ENCODE results near the gene MBD4.
"Not testable (repeated sequence)": the region's sequence is repeated elsewhere in the genome, so short reads cannot be mapped to it uniquely, and the experiment has no call there.

Gene MBD4

DNA sequence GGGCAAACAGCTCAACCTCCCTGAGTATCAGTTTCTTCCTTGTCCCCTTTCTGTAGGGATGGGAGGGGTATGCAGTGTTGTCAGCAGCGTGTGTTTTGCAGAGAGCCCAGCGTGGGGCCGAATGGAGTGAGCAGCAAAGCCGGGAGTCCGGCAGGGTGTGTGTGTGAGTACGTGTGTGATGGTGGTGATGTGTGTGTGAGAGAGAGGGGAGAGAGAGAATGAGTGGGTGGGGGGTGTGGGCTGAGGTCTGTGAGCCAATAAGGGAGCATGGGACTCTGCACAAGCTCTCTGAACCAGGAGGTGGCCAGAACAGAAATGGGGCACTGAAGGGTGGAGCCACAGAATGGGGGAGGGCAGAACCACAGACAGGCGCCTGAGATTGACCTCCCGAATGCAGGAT is 44.1 kb upstream of the MBD4 start:
- H3K4me3 ChIP-seq (ENCODE audit: low read depth, low read length) = no peak overlapping the region
- TF ChIP-seq, protein P1, sequence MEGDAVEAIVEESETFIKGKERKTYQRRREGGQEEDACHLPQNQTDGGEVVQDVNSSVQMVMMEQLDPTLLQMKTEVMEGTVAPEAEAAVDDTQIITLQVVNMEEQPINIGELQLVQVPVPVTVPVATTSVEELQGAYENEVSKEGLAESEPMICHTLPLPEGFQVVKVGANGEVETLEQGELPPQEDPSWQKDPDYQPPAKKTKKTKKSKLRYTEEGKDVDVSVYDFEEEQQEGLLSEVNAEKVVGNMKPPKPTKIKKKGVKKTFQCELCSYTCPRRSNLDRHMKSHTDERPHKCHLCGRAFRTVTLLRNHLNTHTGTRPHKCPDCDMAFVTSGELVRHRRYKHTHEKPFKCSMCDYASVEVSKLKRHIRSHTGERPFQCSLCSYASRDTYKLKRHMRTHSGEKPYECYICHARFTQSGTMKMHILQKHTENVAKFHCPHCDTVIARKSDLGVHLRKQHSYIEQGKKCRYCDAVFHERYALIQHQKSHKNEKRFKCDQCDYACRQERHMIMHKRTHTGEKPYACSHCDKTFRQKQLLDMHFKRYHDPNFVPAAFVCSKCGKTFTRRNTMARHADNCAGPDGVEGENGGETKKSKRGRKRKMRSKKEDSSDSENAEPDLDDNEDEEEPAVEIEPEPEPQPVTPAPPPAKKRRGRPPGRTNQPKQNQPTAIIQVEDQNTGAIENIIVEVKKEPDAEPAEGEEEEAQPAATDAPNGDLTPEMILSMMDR (IDR thresholded peaks at IDR 0.05; ENCODE audit: low read depth, low read length) = no peak
- DNase-seq (ENCODE audit: low read depth, low spot score) = no peak
- in situ Hi-C loops (cut with HindIII; ENCODE audit: low sequenced_read_pairs) = no loop called here

DNA sequence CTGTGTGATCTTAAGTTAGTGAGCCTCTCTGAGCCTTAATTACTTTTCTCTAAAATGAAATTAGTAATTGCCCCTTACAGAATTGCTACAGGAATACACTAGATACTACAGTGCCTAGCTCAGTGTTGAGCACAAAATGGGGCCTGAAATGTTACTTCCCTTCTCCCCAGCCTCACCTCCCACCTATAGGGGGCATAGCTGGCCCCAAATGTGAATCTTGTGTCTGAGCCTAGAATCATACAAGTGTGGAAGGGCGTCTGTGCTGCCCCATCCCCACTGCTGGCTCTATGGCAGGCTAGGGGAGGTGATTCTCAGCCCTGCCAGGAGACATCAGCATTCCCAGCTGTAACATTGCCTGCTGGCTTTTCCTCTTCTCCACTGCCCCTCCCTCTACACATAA is 43.0 kb upstream of the MBD4 start:
- no peak overlapping the region for H3K4me3 ChIP-seq (ENCODE audit: low read depth, low read length)
- no peak for DNase-seq (ENCODE audit: low read depth, low spot score)
- in situ Hi-C loops (cut with HindIII; ENCODE audit: low sequenced_read_pairs) = no loop called here
- TF ChIP-seq, protein P1 (IDR thresholded peaks at IDR 0.05; ENCODE audit: low read depth, low read length) = peak; percentile 26

DNA sequence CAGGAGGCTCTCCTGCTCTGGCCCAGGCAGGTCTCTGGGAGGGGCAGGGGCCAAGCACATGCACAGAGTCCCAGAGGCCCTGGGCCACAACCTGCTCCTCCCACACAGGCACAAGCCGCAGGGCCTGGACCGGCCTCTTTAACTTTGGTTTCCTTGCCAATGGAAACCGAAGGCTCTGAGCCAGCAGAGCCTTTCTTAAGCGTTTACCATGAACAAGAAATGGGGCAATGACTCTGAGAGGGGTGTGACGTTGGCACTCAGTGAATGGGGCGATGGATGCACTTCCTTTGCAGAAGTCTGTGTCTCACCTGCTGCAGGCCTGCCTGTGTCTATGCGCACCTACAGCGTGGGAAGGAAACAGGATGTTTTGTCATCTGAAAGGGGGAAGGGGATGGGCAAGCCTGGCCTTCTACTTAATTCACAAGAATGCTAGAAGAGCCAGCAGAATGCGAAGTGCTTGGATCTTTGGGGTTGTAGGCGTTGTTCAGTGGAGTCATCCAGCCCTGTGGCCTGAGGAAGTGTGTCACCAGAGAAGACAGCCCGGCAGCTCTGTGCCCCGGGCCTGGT is 42.1 kb upstream of the MBD4 start:
- TF ChIP-seq, protein P1 (IDR thresholded peaks at IDR 0.05; ENCODE audit: low read depth, low read length) = no peak
- in situ Hi-C loops (cut with HindIII; ENCODE audit: low sequenced_read_pairs) = no loop called here
- no peak overlapping the region for H3K4me3 ChIP-seq (ENCODE audit: low read depth, low read length)
- DNase-seq (ENCODE audit: low read depth, low spot score) = peak; percentile 23

DNA sequence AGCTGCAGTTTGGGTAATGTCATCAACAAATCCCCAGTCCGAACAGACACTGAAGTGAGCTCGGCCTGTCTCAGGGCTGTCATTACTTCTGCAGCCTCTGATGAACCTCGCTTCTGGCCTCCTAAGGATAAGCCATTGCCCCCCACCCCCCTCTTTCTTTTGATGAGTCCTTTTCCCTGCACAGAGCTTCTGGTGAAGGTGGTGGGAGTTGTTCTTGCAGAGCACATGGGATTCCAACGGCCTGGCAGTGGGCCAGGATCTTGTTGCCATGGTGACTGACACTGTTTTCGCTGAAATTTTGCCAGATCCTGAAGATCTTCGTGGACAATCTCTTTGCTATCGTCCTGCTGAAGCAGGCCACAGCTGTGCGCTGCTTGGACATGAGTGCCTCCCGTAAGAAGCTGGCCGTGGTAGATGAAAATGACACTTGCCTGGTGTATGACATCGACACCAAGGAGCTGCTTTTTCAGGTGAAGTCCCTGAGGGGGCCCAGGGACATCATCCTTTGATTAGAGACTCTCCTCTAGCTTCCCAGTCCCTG is 41.5 kb upstream of the MBD4 start:
- H3K4me3 ChIP-seq (ENCODE audit: low read depth, low read length); in situ Hi-C loops (cut with HindIII; ENCODE audit: low sequenced_read_pairs): not testable (repeated sequence)
- DNase-seq (ENCODE audit: low read depth, low spot score) = peak; percentile 50

DNA sequence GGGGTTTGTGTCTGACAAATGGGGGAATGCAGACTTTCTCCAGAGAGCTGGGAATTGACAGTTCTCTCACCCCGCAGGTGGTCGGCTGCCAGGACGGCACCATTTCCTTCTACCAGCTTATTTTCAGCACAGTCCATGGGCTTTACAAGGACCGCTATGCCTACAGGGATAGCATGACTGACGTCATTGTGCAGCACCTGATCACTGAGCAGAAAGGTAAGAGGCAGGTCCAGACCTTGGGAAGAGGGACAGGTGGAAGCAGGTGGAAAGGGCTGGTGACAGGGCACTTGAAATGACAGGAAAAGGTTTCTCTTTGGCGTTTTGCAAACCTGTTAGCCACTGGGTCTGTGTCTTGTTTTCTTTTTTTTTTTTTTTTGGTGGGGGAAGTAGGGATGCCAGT is 36.8 kb upstream of the MBD4 start:
- H3K4me3 ChIP-seq (ENCODE audit: low read depth, low read length) = no peak overlapping the region
- DNase-seq (ENCODE audit: low read depth, low spot score) = no peak
- in situ Hi-C loops (cut with HindIII; ENCODE audit: low sequenced_read_pairs) = no loop called here
- TF ChIP-seq, protein P1 (IDR thresholded peaks at IDR 0.05; ENCODE audit: low read depth, low read length) = no peak

DNA sequence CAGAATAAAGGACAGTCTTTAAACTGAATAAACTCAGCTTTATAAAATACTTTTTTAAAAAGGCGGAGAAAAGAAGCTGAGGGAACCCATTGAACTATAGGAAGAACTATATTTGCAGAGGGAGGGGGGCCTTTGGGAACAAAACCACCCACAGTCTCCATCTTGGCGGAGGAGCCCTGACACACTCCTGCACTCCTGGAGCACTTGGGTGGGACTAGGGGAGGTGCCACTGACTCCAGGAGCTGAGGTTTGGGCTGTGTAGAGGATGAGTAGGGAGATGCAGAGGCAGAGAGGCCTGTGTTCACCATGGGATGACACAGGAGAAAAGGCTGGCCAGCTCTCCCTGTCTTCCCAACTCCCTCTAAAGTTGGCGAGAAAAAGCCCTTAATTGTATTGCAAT is 36.1 kb upstream of the MBD4 start:
- no peak for DNase-seq (ENCODE audit: low read depth, low spot score)
- in situ Hi-C loops (cut with HindIII; ENCODE audit: low sequenced_read_pairs) = no loop called here
- TF ChIP-seq, protein P1 (IDR thresholded peaks at IDR 0.05; ENCODE audit: low read depth, low read length) = no peak
- H3K4me3 ChIP-seq (ENCODE audit: low read depth, low read length) = no peak overlapping the region

DNA sequence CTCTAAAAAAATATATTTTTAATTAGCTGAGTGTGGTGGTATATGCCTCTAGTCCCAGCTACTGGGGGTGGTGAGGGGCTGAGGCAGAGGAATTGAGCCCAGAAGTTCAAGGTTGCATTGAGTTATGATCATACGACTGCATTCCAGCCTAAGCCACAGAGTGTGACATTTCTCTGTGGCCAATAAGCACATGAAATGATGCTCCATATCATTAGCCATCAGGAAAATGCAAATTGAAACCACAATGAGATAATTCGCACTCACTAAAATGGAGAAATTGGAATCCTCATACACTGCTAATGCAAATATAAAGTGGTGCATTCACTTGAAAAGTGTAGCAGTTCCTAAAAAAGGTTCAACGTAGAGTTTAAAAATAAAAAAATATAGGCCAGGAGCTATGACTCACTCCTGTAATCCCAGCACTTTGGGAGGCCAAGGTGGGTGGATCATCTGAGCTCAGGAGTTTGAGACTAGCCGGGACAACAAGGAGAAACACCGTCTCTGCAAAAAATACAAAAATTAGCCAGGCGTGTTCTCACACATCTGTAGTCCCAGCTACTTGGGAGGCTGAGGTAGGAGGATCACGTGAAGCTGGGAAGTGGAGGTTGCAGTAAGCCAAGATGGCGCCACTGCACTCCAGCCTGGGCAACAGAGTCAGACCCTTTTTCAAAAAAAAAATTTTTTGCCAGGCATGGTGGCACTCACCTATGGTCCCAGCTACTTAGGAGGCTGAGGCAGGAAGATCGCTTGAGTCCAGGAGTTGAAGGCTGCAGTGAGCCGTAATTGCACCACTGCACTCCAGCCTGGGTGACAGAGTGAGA is 35.4 kb upstream of the MBD4 start:
- TF ChIP-seq, protein P1 (IDR thresholded peaks at IDR 0.05; ENCODE audit: low read depth, low read length) = no peak
- in situ Hi-C loops (cut with HindIII; ENCODE audit: low sequenced_read_pairs) = no loop called here
- DNase-seq (ENCODE audit: low read depth, low spot score) = no peak
- H3K4me3 ChIP-seq (ENCODE audit: low read depth, low read length) = no peak overlapping the region
